B cell (primary cell): ENCODE results near the gene SLC49A3. TPM values are rescaled to one million over a fixed set of nuclear protein-coding genes. Genes with fewer than 3 reads are reported as not detected.
A peak's percentile ranks its signal among the peaks of the same experiment; 100 is the strongest.

Experiments
- ATAC-seq: fragments of 200-7000 bp; cut with Tn5 transposase; one replicate; pipeline ENCODE4 v1.10.0; 2021; ENCODE audit warnings: low read depth, mild to moderate bottlenecking, moderate number of reproducible peaks, moderate library complexity
- CTCF ChIA-PET: fragments of 350-600 bp; sonication (Branson Sonifier 250); formaldehyde crosslinking; loops from one replicate; lab custom pipeline; 2021; ENCODE audit warnings: antibody characterized with exemption, inconsistent platforms; lab: Charles Lee
- POLR2A ChIA-PET: fragments of 350-600 bp; sonication (Branson Sonifier 250); formaldehyde crosslinking; loops from one replicate; lab custom pipeline; 2021; ENCODE audit warnings: antibody characterized with exemption; lab: Charles Lee
- DNase-seq: peaks from one replicate; pipeline ENCODE4 v3.0.0; 2013
- H2AFZ ChIP-seq: 2 replicates; pipeline ENCODE4 v1.6.1; 2012; ENCODE audit warnings: mild to moderate bottlenecking, low read depth, low read length; ENCODE audit not compliant: insufficient read depth, poor library complexity, severe bottlenecking
- H3K27ac ChIP-seq, 2 donors: 1 replicate in 1 of 2; 2 replicates in 1 of 2; pipeline ENCODE4 v1.5.1; 2012 to 2013; ENCODE audit warnings: low read length in 2 of 2, mild to moderate bottlenecking in 2 of 2, moderate library complexity in 1 of 2
- H3K27me3 ChIP-seq, 4 experiments: fragments of 200-600 bp in 1 of 4; sonication (generic) in 1 of 4; replicated peaks in 1 of 4; 1 replicate in 2 of 4; 2 replicates in 2 of 4; pipeline versions ENCODE4 v1.6.1 to v1.7.0; 2013 to 2016; ENCODE audit warnings: low read length in 3 of 4, mild to moderate bottlenecking in 2 of 4, mixed read lengths in 1 of 4, moderate library complexity in 1 of 4; ENCODE audit not compliant: insufficient read depth in 4 of 4, control insufficient read depth in 3 of 4; ENCODE audit errors: control extremely low read depth in 1 of 4
- H3K36me3 ChIP-seq, 2 experiments: replicated peaks in 1 of 2; 1 replicate in 1 of 2; 2 replicates in 1 of 2; pipeline versions ENCODE4 v1.6.1 to v1.7.1; 2013; ENCODE audit warnings: low read length in 1 of 2; ENCODE audit not compliant: insufficient read depth in 2 of 2, control insufficient read depth in 1 of 2; ENCODE audit errors: control extremely low read depth in 1 of 2, extremely low read depth in 1 of 2
- H3K4me1 ChIP-seq, 2 donors: fragments of 200-600 bp in 1 of 2; sonication (generic) in 1 of 2; 1 replicate in 1 of 2; 2 replicates in 1 of 2; pipeline versions ENCODE4 v1.5.1 to v1.6.1; 2013 to 2017; ENCODE audit warnings: low read length in 2 of 2; ENCODE audit not compliant: control insufficient read depth in 2 of 2, insufficient read depth in 2 of 2
- H3K4me2 ChIP-seq: replicated peaks from 2 replicates; pipeline ENCODE3; 2012; ENCODE audit warnings: mild to moderate bottlenecking, low read depth, low read length; ENCODE audit not compliant: poor library complexity, severe bottlenecking
- H3K4me3 ChIP-seq, 5 experiments: fragments of 200-600 bp in 1 of 5; sonication (generic) in 1 of 5; 1 replicate in 3 of 5; 2 replicates in 2 of 5; pipeline versions ENCODE4 v1.5.1 to v1.7.0; 2011 to 2016; ENCODE audit warnings: low read length in 4 of 5, mild to moderate bottlenecking in 4 of 5, low read depth in 2 of 5, control low read depth in 1 of 5, moderate library complexity in 1 of 5; ENCODE audit not compliant: insufficient read depth in 1 of 5; ENCODE audit errors: control extremely low read depth in 1 of 5, extremely low read depth in 1 of 5
- H3K79me2 ChIP-seq: fragments of 200-600 bp; sonication (generic); one replicate; pipeline ENCODE4 v1.6.0; 2016; ENCODE audit warnings: low read length; ENCODE audit not compliant: control insufficient read depth, insufficient read depth
- H3K9ac ChIP-seq: fragments of 200-600 bp; sonication (generic); 2 replicates; pipeline ENCODE4 v1.6.1; 2017; ENCODE audit warnings: mild to moderate bottlenecking, low read length, moderate library complexity
- H3K9me3 ChIP-seq, 3 donors: one replicate each; pipeline versions ENCODE4 v1.6.1 to v1.7.1; 2013; ENCODE audit warnings: low read length in 2 of 3; ENCODE audit not compliant: control insufficient read depth in 2 of 3, insufficient read depth in 1 of 3; ENCODE audit errors: control extremely low read depth in 1 of 3
- H4K20me1 ChIP-seq: 2 replicates; pipeline ENCODE4 v1.6.0; 2012; ENCODE audit warnings: mild to moderate bottlenecking, low read length; ENCODE audit not compliant: insufficient read depth, control insufficient read depth, poor library complexity, severe bottlenecking
- H3K27ac Mint-ChIP-seq: one replicate; pipeline ENCODE4 v1.8.0; 2021; ENCODE audit warnings: mixed read lengths
- H3K27me3 Mint-ChIP-seq: one replicate; pipeline ENCODE4 v1.8.0; 2021; ENCODE audit warnings: mixed read lengths
- H3K4me1 Mint-ChIP-seq: one replicate; pipeline ENCODE4 v1.8.0; 2021; ENCODE audit warnings: mixed read lengths
- H3K4me3 Mint-ChIP-seq: one replicate; pipeline ENCODE4 v1.8.0; 2021; ENCODE audit warnings: mixed read lengths
- H3K9me3 Mint-ChIP-seq: one replicate; pipeline ENCODE4 v1.8.0; 2022; ENCODE audit warnings: mixed read lengths; ENCODE audit not compliant: insufficient read depth
- EZH2 ChIP-seq: IDR thresholded peaks from 2 replicates; pipeline ENCODE4 v1.6.1; 2012; ENCODE audit warnings: borderline replicate concordance, low read depth, mild to moderate bottlenecking, moderate library complexity, low read length; ENCODE audit not compliant: insufficient read depth, poor library complexity, severe bottlenecking
- WGBS: methylation state at CpG from one replicate; pipeline ENCODE4 v1.1.5; 2013; ENCODE audit warnings: missing lambda C conversion rate; ENCODE audit not compliant: insufficient coverage; 5-methylcytosine and 5-hydroxymethylcytosine counted together
- intact Hi-C: fragments of 100-400 bp; cut with micrococcal nuclease; formaldehyde crosslinking; loops from one replicate; pipeline ENCODE4 v1.10.0; 2022
- polyA plus RNA-seq: library from polyadenylated mRNA; depleted of rRNA; stranded (reverse); fragments of >200 nt; gene quantifications from 2 replicates; pipeline ENCODE4 v1.2.3, GENCODE V29; 2012
- total RNA-seq, 2 donors: library from RNA; stranded (reverse); fragments of 120-200 nt in 1 of 2; gene quantifications; 1 replicate in 1 of 2; 2 replicates in 1 of 2; pipeline versions ENCODE4 v1.2.3 to v1.2.4, GENCODE V29; 2013 to 2022
- TF ChIP-seq, protein P1 (sequence below): fragments of 200-600 bp; IDR thresholded peaks from one replicate; pipeline ENCODE4 v1.8.0; 2022; ENCODE audit warnings: antibody characterized with exemption, mild to moderate bottlenecking

Gene SLC49A3
- total and polyA plus RNA-seq, 2 donors (not counting 1 experiment from before 2014, with no cell fraction given) = 2.0 to 4.3 TPM

DNA sequence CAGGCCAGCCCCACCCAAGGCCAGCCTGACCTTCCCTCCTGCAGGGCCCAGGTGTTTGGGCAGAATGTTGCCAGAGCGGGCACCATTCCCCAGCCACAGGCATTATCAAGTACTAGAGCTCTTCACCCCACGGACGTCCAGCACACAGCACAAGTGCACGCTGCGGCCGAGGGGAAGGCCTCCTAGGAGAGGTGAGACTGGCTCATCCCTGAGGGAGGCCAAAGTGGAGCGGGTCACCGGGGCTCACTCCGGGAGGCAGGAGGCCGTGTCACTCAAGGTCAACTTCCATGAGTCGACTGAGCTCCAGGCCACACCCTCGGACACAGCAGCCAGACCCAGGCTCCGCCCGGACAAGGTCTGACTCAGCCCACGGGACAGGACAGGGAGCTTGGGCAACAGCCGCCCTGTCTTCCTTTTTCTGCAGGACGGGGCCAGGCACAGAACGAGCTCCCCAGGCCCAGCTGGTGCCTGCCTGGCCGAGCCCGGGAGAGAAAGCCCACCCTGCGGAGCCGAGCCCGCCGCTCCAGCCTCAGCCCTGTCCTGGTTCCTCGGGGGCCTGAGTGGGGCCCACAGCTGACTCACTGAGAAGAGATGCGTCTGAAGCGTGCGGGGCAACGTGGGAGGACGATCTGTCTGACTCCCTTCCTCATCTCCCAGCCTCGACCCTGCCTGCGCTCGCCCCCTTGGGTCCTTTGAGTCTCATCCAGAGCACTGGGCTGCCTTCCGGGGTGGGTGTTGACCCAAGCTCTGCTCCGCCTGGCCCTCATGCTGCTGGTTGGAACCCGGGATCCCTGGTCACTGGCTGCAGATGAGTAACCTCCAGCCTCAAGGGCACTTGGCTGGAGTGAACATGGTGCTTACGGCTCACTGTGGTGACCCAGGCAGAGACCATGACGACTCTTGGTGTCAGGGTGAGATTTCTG, 1.6 kb downstream of the SLC49A3 start:
- TF ChIP-seq EZH2 = no peak
- TF ChIP-seq, protein P1, sequence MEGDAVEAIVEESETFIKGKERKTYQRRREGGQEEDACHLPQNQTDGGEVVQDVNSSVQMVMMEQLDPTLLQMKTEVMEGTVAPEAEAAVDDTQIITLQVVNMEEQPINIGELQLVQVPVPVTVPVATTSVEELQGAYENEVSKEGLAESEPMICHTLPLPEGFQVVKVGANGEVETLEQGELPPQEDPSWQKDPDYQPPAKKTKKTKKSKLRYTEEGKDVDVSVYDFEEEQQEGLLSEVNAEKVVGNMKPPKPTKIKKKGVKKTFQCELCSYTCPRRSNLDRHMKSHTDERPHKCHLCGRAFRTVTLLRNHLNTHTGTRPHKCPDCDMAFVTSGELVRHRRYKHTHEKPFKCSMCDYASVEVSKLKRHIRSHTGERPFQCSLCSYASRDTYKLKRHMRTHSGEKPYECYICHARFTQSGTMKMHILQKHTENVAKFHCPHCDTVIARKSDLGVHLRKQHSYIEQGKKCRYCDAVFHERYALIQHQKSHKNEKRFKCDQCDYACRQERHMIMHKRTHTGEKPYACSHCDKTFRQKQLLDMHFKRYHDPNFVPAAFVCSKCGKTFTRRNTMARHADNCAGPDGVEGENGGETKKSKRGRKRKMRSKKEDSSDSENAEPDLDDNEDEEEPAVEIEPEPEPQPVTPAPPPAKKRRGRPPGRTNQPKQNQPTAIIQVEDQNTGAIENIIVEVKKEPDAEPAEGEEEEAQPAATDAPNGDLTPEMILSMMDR = no peak
- no peak overlapping the region for H2AFZ ChIP-seq
- peaks cover 12% of the 10 kb centered on the region for H3K4me1 Mint-ChIP-seq
- ChIA-PET CTCF (no interaction called here), POLR2A (interaction anchor here (1.4 kb wide), 1 partner anchor 11 kb away, joined by 6 read pairs; no protein-coding TSS in a partner anchor)
- H3K9me3 ChIP-seq = peaks cover 0 to 3% (median 0%) of the 10 kb centered on the region in 3 donors
- peaks cover 12 to 20% of the 10 kb centered on the region in 2 donors for H3K4me1 ChIP-seq
- H3K79me2 ChIP-seq = no peaks in the 10 kb centered on the region
- no peak overlapping the region for H3K4me3 ChIP-seq
- no peak overlapping the region for H3K27ac Mint-ChIP-seq
- ATAC-seq (no peak), DNase-seq (peak; percentile 18)
- H3K36me3 ChIP-seq = no peaks in the 10 kb centered on the region
- no peak overlapping the region for H3K4me2 ChIP-seq
- H3K9me3 Mint-ChIP-seq = no peaks in the 10 kb centered on the region
- H3K27ac ChIP-seq = no peak overlapping the region
- H3K27me3 Mint-ChIP-seq = peaks cover 13% of the 10 kb centered on the region
- peaks cover 0 to 17% (median 1%) of the 10 kb centered on the region in 4 experiments for H3K27me3 ChIP-seq
- no peaks in the 10 kb centered on the region for H4K20me1 ChIP-seq
- H3K4me3 Mint-ChIP-seq = no peak overlapping the region
- intact Hi-C loops = no loop called here
- no peak overlapping the region for H3K9ac ChIP-seq
- WGBS = 93% methylated on average over 36 of the region's 38 CpGs
